Psoas muscle (tissue), 8 donors: ENCODE data around the gene C9orf43. TPM values are rescaled to one million over a fixed set of nuclear protein-coding genes. Genes with fewer than 3 reads are reported as not detected.
A peak's percentile ranks its signal among the peaks of the same experiment; 100 is the strongest.

Experiments
- ATAC-seq, 4 donors: fragments of 200-7000 bp; cut with Tn5 transposase; one replicate each; pipeline ENCODE4 v1.9.1; 2020; ENCODE audit warnings: moderate library complexity in 3 of 4, mild to moderate bottlenecking in 2 of 4
- DNase-seq, 2 donors: peaks; one replicate each; pipeline ENCODE4 v3.0.0-alpha.2; 2020
- H3K27ac ChIP-seq: fragments of 200-600 bp; one replicate; pipeline ENCODE4 v1.8.0; 2022
- H3K27me3 ChIP-seq, 3 donors: fragments of 200-600 bp in 1 of 3; one replicate each; pipeline versions ENCODE4 v1.6.1 to v1.8.0; 2013 to 2022; ENCODE audit warnings: low read length in 2 of 3, mild to moderate bottlenecking in 2 of 3, moderate library complexity in 1 of 3; ENCODE audit not compliant: insufficient read depth in 3 of 3
- H3K36me3 ChIP-seq, 2 donors: fragments of 200-600 bp in 1 of 2; one replicate each; pipeline versions ENCODE4 v1.6.1 to v1.8.0; 2013 to 2022; ENCODE audit warnings: low read depth in 1 of 2, mild to moderate bottlenecking in 1 of 2, moderate library complexity in 1 of 2; ENCODE audit not compliant: insufficient read depth in 1 of 2
- H3K4me1 ChIP-seq: fragments of 200-600 bp; one replicate; pipeline ENCODE4 v1.8.0; 2022
- H3K4me3 ChIP-seq: fragments of 200-600 bp; one replicate; pipeline ENCODE4 v1.8.0; 2022; ENCODE audit warnings: mild to moderate bottlenecking
- H3K9me3 ChIP-seq: fragments of 200-600 bp; one replicate; pipeline ENCODE4 v1.8.0; 2022
- CTCF ChIP-seq: fragments of 200-600 bp; IDR thresholded peaks from one replicate; pipeline ENCODE4 v1.8.0; 2022; ENCODE audit warnings: antibody characterized with exemption
- WGBS, 3 donors: extraction: QIAGEN DNeasy Blood & Tissue Kit; methylation state at CpG; one replicate each; pipeline versions ENCODE4 v1.1.6 to v1.1.7; 2013; 5-methylcytosine and 5-hydroxymethylcytosine counted together
- intact Hi-C, 2 donors: fragments of 100-400 bp; cut with DNase I; formaldehyde crosslinking; loops; one replicate each; pipeline versions ENCODE4 v1.11.0 to v1.14.2; 2022
- polyA plus RNA-seq, 3 donors: library from polyadenylated mRNA; stranded (reverse); fragments of 200-250 nt; gene quantifications; one replicate each; pipeline ENCODE4 v1.2.3, GENCODE V29; 2013
- total RNA-seq, 4 donors: library from RNA; stranded (reverse); fragmentation: NEBNext Ultra II Directional in 2 of 4; extraction: Animal tissue kit (Norgen Biotek cat#: 25700) in 2 of 4; gene quantifications; one replicate each; pipeline versions ENCODE4 v1.2.1 to v1.2.4, GENCODE V29; 2021 to 2023
- donor health status: healthy with polysubstance abuse.
- donor health status: DM: no; HTN: no; CAD: no; lungs with moderate emphysema.
- donor health status: Bipolar disorder and iron deficiency.
- donor health status: healthy.
- donor health status: DM: yes; HTN: yes; CAD: no.
- donor health status: DM: no; HTN: no; CAD: no.
- donor health status: DM: no; HTN: no; CAD: no.
- donor health status: DM: yes; HTN: yes; CAD: no.

The C9orf43 gene
- total and polyA plus RNA-seq, 7 donors = 0.07 to 0.79 (median 0.73) TPM; not detected in 4

GRCh38 chr9:113461943-113462342, 51.4 kb downstream of the C9orf43 start:
- H3K4me3 ChIP-seq = no peak overlapping the region
- H3K27ac ChIP-seq = no peak overlapping the region
- intact Hi-C loops = loop anchor here (5.0 kb wide), 2 partner anchors 105 to 110 kb away; no protein-coding TSS in a partner anchor
- ATAC-seq (no peak), DNase-seq (no peak)
- WGBS, 3 donors = 96 to 99% (median 97%) methylated on average over 4 of the region's 4 CpGs
- no peaks in the 10 kb centered on the region for H3K27me3 ChIP-seq
- no peak for TF ChIP-seq CTCF
- H3K36me3 ChIP-seq = no peaks in the 10 kb centered on the region
- peaks cover 26% of the 10 kb centered on the region for H3K4me1 ChIP-seq
- H3K9me3 ChIP-seq = no peaks in the 10 kb centered on the region

- Histone ChIP-seq H3K36me3 (no peaks in the 10 kb centered on the region), H3K4me1 (peaks cover 26% of the 10 kb centered on the region), H3K9me3 (no peaks in the 10 kb centered on the region), H3K27ac (no peak overlapping the region), H3K27me3 (no peaks in the 10 kb centered on the region), H3K4me3 (no peak overlapping the region)
- intact Hi-C loops = loop anchor here (5.0 kb wide), 2 partner anchors 104 to 109 kb away; no protein-coding TSS in a partner anchor
- no peak for ATAC-seq
- WGBS, 3 donors = 82 to 89% (median 89%) methylated on average over 11 of the region's 11 CpGs
- TF ChIP-seq CTCF = no peak
- DNase-seq = no peak
Measured at GRCh38 chr9:113462781-113463286, 52.3 kb downstream of the C9orf43 start.

DNA sequence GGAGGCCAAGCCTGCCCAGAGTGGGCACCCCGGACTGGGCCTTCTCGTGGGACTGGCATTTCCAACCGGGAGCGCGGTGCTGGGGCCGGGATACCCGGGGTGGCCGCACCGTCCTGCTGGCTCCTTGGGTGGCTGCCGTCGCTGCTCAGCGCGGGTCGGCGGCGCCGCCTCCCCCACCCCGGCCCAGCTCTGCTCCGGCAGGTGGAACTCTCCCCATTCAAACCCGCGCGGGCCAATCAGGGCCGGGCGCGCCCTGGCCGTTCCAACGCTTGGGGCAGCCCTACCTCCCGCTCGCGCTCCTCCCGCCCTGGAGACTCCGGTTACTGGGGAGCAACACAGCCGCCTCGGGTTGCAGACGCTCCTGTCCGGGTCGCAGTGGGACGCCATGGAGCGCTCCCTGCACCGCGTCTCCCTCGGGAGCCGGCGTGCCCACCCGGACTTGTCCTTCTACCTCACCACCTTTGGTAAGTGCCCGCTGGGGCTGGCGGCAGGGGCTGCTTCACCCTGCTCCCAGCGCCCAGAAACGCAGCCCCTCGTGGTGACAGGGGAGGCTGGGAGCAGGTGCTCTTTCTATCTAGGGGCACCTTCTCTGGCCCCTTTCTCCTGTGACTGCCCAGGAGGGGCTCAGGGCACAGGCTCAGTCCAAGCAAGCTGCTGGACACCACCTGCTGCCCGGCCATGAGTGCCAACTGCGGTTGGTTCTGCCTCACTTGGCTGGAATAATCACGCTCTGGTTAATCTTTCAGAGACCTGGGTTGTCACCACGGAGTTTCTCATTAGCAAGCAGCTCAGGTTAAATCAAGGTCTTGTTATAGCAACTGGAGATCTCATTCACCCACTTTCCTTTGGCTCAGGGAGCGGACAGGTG, 53.1 kb downstream of the C9orf43 start, which contains the start of gene RGS3:
Gene RGS3, plus strand, starts transcription at position 310 of the 868 bp plus-strand sequence. Its CDS starts 76 bp downstream, at position 386.
- peak; percentile 91 to 96 (median 92) for ATAC-seq
- TF ChIP-seq CTCF = no peak
- Histone ChIP-seq H3K4me1 (peaks cover 26% of the 10 kb centered on the region), H3K4me3 (peak within 1 kb of the TSS; percentile 64), H3K27me3 (no peaks in the 10 kb centered on the region), H3K36me3 (no peaks in the 10 kb centered on the region), H3K9me3 (no peaks in the 10 kb centered on the region), H3K27ac (peak within 1 kb of the TSS; percentile 81)
- peak; percentile 51 to 77 for DNase-seq
- 10 to 20% (median 14%) methylated on average over 54 to 55 of the region's 55 CpGs for WGBS, 3 donors
- intact Hi-C loops = loop anchor here (2.0 to 5.0 kb wide), 3 partner anchors 23 to 109 kb away; no protein-coding TSS in a partner anchor

- intact Hi-C loops = loop anchor here (2.0 to 5.0 kb wide), 3 partner anchors 23 to 108 kb away; no protein-coding TSS in a partner anchor
- H3K4me1 ChIP-seq = peaks cover 26% of the 10 kb centered on the region
- ATAC-seq (no peak), DNase-seq (no peak)
- no peak for TF ChIP-seq CTCF
- no peaks in the 10 kb centered on the region for H3K27me3 ChIP-seq
- no peaks in the 10 kb centered on the region for H3K36me3 ChIP-seq
- H3K4me3 ChIP-seq = no peak overlapping the region
- 95 to 100% (median 100%) methylated on average over 1 of the region's 1 CpG for WGBS, 3 donors
- H3K9me3 ChIP-seq = no peaks in the 10 kb centered on the region
- H3K27ac ChIP-seq = peak overlapping the region; percentile 81
Measured at GRCh38 chr9:113464286-113464660, 53.7 kb downstream of the C9orf43 start.
